ENCODE measurements around the gene B4GALNT4.
"Not testable (repeated sequence)": the region's sequence is repeated elsewhere in the genome, so short reads cannot be mapped to it uniquely, and the experiment has no call there.

B4GALNT4 gene

DNA sequence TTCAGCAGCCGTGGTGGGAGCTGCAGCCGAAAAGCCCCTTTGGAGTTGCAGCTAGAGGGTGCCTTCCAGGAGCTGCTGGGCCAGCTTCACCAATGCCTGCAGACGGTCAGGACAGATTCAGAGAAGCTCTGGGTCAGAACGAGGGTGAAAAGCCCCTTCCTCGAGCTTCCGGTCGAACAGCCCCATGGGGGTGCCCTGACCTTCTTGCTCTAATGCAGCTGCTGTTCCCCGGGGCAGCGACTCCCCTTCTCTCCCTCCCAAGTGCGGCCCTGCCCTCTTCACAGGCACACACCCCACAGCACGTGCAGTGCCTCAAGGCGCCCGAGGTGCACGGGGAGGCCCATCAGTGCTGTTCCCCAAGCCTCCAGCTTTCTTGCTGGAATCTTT, 39.0 kb upstream of the B4GALNT4 start:
- no peak for TF ChIP-seq CTCF (IDR thresholded peaks at IDR 0.05)
- Histone ChIP-seq H3K27ac (no peak overlapping the region), H3K27me3 (no peaks in the 10 kb centered on the region), H3K4me1 (ENCODE audit: control insufficient read depth in 1 of 2, insufficient read depth in 1 of 2, low read depth in 1 of 2, low read length in 1 of 2) (peaks cover 45 to 66% of the 10 kb centered on the region in 2 experiments), H3K4me3 (ENCODE audit: low read depth in 1 of 2, low read length in 1 of 2) (no peak overlapping the region), H3K36me3 (no peaks in the 10 kb centered on the region), H3K9me3 (no peaks in the 10 kb centered on the region)

DNA sequence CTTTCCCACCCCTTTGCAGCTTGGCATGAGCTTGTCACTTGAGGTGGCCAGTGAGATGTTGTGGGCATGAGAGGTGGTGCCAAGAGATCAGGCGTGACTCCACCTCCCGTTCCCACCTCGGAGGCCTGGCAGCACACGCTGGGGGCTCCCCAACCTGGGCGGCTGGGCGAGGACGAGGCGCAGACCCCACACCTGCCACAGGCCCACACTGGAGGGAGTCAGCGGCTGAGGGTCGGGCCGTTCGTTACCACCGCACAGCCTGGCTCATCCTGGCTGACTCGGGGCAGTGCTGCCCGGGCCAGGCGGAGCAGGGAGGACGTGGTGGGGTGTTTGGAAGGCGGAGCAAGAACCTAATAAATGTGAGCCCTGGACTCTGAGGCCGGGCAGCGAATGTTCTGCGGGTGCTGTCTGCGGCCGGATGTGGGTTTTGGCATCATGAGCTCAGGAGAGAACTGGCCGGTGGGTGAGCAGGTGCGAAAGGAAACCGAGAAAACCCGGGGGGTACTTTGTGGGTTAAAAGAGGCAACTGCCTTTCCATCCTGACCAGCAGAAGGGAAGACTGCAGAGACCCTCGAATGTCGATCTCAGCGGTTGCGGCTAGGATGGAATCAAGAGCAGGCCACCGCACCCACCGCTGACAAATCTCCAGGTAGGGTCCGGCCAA, 38.5 kb upstream of the B4GALNT4 start:
- Histone ChIP-seq H3K9me3 (no peaks in the 10 kb centered on the region), H3K4me3 (ENCODE audit: low read depth in 1 of 2, low read length in 1 of 2) (peak overlapping the region in 1 of 2 experiments; percentile 36), H3K36me3 (no peaks in the 10 kb centered on the region), H3K27me3 (no peaks in the 10 kb centered on the region), H3K27ac (peak overlapping the region; percentile 13), H3K4me1 (ENCODE audit: control insufficient read depth in 1 of 2, insufficient read depth in 1 of 2, low read depth in 1 of 2, low read length in 1 of 2) (peaks cover 41 to 64% of the 10 kb centered on the region in 2 experiments)
- TF ChIP-seq CTCF (IDR thresholded peaks at IDR 0.05), result no peak

- Histone ChIP-seq H3K9me3 (no peaks in the 10 kb centered on the region), H3K4me3 (ENCODE audit: low read depth in 1 of 2, low read length in 1 of 2) (peak overlapping the region in 1 of 2 experiments; percentile 36), H3K4me1 (ENCODE audit: control insufficient read depth in 1 of 2, insufficient read depth in 1 of 2, low read depth in 1 of 2, low read length in 1 of 2) (peaks cover 40 to 64% of the 10 kb centered on the region in 2 experiments), H3K27me3 (no peaks in the 10 kb centered on the region), H3K27ac (no peak overlapping the region), H3K36me3 (no peaks in the 10 kb centered on the region)
- TF ChIP-seq CTCF (IDR thresholded peaks at IDR 0.05), result no peak
Observed at GRCh38 chr11:331358-332060, 37.8 kb upstream of the B4GALNT4 start.

DNA sequence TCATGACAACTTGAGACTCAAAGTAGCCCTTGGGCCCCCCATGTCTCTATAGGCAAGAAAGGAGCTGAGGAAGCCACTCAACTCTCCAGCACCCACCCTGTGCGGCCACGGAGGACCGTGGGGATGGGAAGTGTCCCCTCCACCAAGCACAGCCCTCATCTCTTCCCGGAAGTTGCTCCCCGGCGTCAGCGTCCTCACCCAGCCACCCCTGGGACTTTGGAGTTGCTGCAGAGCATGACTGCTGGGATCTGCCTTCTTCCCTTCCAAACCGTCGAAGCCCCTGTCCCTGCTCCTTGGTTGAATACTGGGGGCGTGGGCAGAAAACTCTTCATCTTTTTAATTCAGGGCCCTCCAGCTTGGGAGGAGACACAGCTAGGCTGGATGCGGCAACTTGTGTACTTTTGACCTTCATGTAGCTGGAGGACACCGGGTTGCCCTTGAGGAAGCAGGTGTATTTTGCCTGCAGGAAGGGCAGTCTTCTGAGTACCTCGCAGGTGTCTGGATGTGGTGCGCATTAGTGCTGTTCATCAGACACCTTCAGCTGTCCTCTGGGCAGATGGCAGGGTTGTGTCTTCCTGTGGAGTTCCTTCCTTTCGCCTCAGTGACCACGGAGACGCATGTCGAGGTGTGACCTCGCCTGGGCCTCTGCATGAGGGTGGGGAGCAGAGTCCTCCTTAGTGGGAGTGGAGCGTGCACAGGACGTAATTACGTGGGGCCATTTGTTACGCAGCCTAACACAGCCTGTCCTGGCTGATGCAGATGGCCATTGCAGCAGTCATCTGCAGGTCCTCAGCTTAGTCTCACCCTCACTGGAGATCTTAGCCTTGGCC, 36.4 kb upstream of the B4GALNT4 start:
- H3K9me3 ChIP-seq, result no peaks in the 10 kb centered on the region
- H3K27me3 ChIP-seq, result no peaks in the 10 kb centered on the region
- no peak overlapping the region for H3K27ac ChIP-seq
- H3K4me3 ChIP-seq (ENCODE audit: low read depth in 1 of 2, low read length in 1 of 2), result no peak overlapping the region
- no peak for TF ChIP-seq CTCF (IDR thresholded peaks at IDR 0.05)
- H3K4me1 ChIP-seq (ENCODE audit: control insufficient read depth in 1 of 2, insufficient read depth in 1 of 2, low read depth in 1 of 2, low read length in 1 of 2), result peaks cover 29 to 62% of the 10 kb centered on the region in 2 experiments
- no peaks in the 10 kb centered on the region for H3K36me3 ChIP-seq

- not testable (repeated sequence) for H3K9me3 ChIP-seq; H3K4me3 ChIP-seq (ENCODE audit: low read depth in 1 of 2, low read length in 1 of 2); H3K27me3 ChIP-seq; H3K27ac ChIP-seq; H3K36me3 ChIP-seq
- H3K4me1 ChIP-seq (ENCODE audit: control insufficient read depth in 1 of 2, insufficient read depth in 1 of 2, low read depth in 1 of 2, low read length in 1 of 2), result peaks cover 22 to 53% of the 10 kb centered on the region in 2 experiments
Observed at GRCh38 chr11:333616-334263, 35.6 kb upstream of the B4GALNT4 start.
